CD14-positive monocyte (primary cell): Measurements from ENCODE around the gene CDK1. TPM values are rescaled to one million over a fixed set of nuclear protein-coding genes. Genes with fewer than 3 reads are reported as not detected.

Experiments
- DNase-seq, 3 donors: peaks; one replicate each; pipeline ENCODE4 v3.0.0-alpha.2; 2011 to 2022
- H2AFZ ChIP-seq: 2 replicates; pipeline ENCODE4 v1.6.0; 2012; ENCODE audit warnings: mild to moderate bottlenecking, low read depth, low read length, inconsistent platforms; ENCODE audit not compliant: insufficient read depth, poor library complexity, severe bottlenecking
- H3K27ac ChIP-seq, 2 donors: 1 replicate in 1 of 2; 2 replicates in 1 of 2; pipeline ENCODE4 v1.5.1; 2012 to 2013; ENCODE audit warnings: low read length in 2 of 2, control low read depth in 1 of 2, inconsistent platforms in 1 of 2, low read depth in 1 of 2, mild to moderate bottlenecking in 1 of 2
- H3K27me3 ChIP-seq, 2 donors: one replicate each; pipeline versions ENCODE4 v1.6.0 to v1.6.1; 2011 to 2013; ENCODE audit warnings: low read length in 2 of 2; ENCODE audit not compliant: control insufficient read depth in 2 of 2, insufficient read depth in 2 of 2
- H3K36me3 ChIP-seq, 2 donors: replicated peaks in 1 of 2; 1 replicate in 1 of 2; 2 replicates in 1 of 2; pipeline versions ENCODE4 v1.5.1 to v1.6.1; 2012 to 2013; ENCODE audit warnings: low read length in 2 of 2, control low read depth in 1 of 2, inconsistent platforms in 1 of 2, mild to moderate bottlenecking in 1 of 2; ENCODE audit not compliant: insufficient read depth in 2 of 2, control insufficient read depth in 1 of 2
- H3K4me1 ChIP-seq, 2 donors: 1 replicate in 1 of 2; 2 replicates in 1 of 2; pipeline versions ENCODE4 v1.5.1 to v1.6.1; 2012 to 2013; ENCODE audit warnings: low read length in 2 of 2, control low read depth in 1 of 2, inconsistent platforms in 1 of 2, mild to moderate bottlenecking in 1 of 2, moderate library complexity in 1 of 2; ENCODE audit not compliant: insufficient read depth in 2 of 2, control insufficient read depth in 1 of 2
- H3K4me2 ChIP-seq: replicated peaks from 2 replicates; pipeline ENCODE3; 2012; ENCODE audit warnings: low read length, moderate library complexity, mild to moderate bottlenecking; ENCODE audit not compliant: poor library complexity, severe bottlenecking; ENCODE audit errors: extremely low read depth
- H3K4me3 ChIP-seq, 3 experiments: fragments of 200-600 bp in 1 of 3; sonication (generic) in 1 of 3; replicated peaks in 1 of 3; 1 replicate in 2 of 3; 2 replicates in 1 of 3; pipeline ENCODE4 v1.5.1; 2011 to 2013; ENCODE audit warnings: low read length in 3 of 3, mild to moderate bottlenecking in 3 of 3, control low read depth in 2 of 3, low read depth in 2 of 3, inconsistent platforms in 1 of 3, moderate library complexity in 1 of 3
- H3K79me2 ChIP-seq: 2 replicates; pipeline ENCODE4 v1.6.0; 2012; ENCODE audit warnings: mild to moderate bottlenecking, control low read depth, inconsistent platforms, low read length, moderate library complexity; ENCODE audit not compliant: insufficient read depth
- H3K9ac ChIP-seq: 2 replicates; pipeline ENCODE4 v1.6.0; 2017; ENCODE audit warnings: low read length, mild to moderate bottlenecking; ENCODE audit not compliant: insufficient read depth, poor library complexity, severe bottlenecking
- H3K9me3 ChIP-seq, 2 donors: replicated peaks in 1 of 2; 1 replicate in 1 of 2; 2 replicates in 1 of 2; pipeline versions ENCODE4 v1.5.1 to v1.6.1; 2012 to 2013; ENCODE audit warnings: low read length in 2 of 2, control low read depth in 1 of 2; ENCODE audit not compliant: control insufficient read depth in 1 of 2, insufficient read depth in 1 of 2
- H4K20me1 ChIP-seq: 2 replicates; pipeline ENCODE4 v1.6.0; 2012; ENCODE audit warnings: mild to moderate bottlenecking, low read length, control low read depth, moderate library complexity; ENCODE audit not compliant: insufficient read depth
- H3K27ac Mint-ChIP-seq, 7 donors: one replicate each; pipeline ENCODE4 v1.8.0; 2020; ENCODE audit warnings: mild to moderate bottlenecking in 7 of 7, mixed read lengths in 7 of 7, moderate library complexity in 6 of 7, inconsistent platforms in 2 of 7
- H3K27me3 Mint-ChIP-seq, 3 donors: one replicate each; pipeline ENCODE4 v1.8.0; 2021 to 2022; ENCODE audit warnings: low read depth in 3 of 3, mild to moderate bottlenecking in 3 of 3, mixed read lengths in 3 of 3, moderate library complexity in 3 of 3, inconsistent platforms in 1 of 3
- H3K36me3 Mint-ChIP-seq, 2 donors: one replicate each; pipeline ENCODE4 v1.8.0; 2020; ENCODE audit warnings: mixed read lengths in 2 of 2, inconsistent platforms in 1 of 2, mild to moderate bottlenecking in 1 of 2
- H3K4me1 Mint-ChIP-seq: one replicate; pipeline ENCODE4 v1.8.0; 2020; ENCODE audit warnings: mild to moderate bottlenecking, mixed read lengths
- H3K4me3 Mint-ChIP-seq, 2 donors: one replicate each; pipeline ENCODE4 v1.8.0; 2020; ENCODE audit warnings: mild to moderate bottlenecking in 2 of 2, mixed read lengths in 2 of 2, moderate library complexity in 1 of 2
- H3K9me3 Mint-ChIP-seq, 7 donors: one replicate each; pipeline ENCODE4 v1.8.0; 2020 to 2022; ENCODE audit warnings: mixed read lengths in 7 of 7, mild to moderate bottlenecking in 6 of 7, moderate library complexity in 6 of 7, inconsistent platforms in 2 of 7
- WGBS: methylation state at CpG from one replicate; pipeline ENCODE4 v1.1.5; 2013; ENCODE audit warnings: missing lambda C conversion rate; ENCODE audit not compliant: insufficient coverage; 5-methylcytosine and 5-hydroxymethylcytosine counted together
- intact Hi-C, 2 donors: fragments of 100-400 bp; cut with micrococcal nuclease; formaldehyde crosslinking; loops; one replicate each; pipeline versions ENCODE4 v1.15.0 to v1.15.1; 2023
- polyA plus RNA-seq, 3 donors: library from polyadenylated mRNA; depleted of rRNA in 1 of 3; unstranded in 2 of 3; stranded (reverse) in 1 of 3; fragments of 300-500 nt in 2 of 3; fragments of >200 nt in 1 of 3; fragmentation: Illumina TruSeq in 2 of 3; gene quantifications; 1 replicate in 2 of 3; 2 replicates in 1 of 3; pipeline ENCODE4 v1.2.3, GENCODE V29; 2012 to 2021
- TF ChIP-seq, protein P1 (sequence below): fragments of 200-600 bp; IDR thresholded peaks from one replicate; pipeline ENCODE4 v1.8.0; 2022; ENCODE audit warnings: antibody characterized with exemption, mild to moderate bottlenecking

Gene CDK1
- polyA plus RNA-seq, 3 donors: 0.08 to 0.21 (median 0.09) TPM

DNA sequence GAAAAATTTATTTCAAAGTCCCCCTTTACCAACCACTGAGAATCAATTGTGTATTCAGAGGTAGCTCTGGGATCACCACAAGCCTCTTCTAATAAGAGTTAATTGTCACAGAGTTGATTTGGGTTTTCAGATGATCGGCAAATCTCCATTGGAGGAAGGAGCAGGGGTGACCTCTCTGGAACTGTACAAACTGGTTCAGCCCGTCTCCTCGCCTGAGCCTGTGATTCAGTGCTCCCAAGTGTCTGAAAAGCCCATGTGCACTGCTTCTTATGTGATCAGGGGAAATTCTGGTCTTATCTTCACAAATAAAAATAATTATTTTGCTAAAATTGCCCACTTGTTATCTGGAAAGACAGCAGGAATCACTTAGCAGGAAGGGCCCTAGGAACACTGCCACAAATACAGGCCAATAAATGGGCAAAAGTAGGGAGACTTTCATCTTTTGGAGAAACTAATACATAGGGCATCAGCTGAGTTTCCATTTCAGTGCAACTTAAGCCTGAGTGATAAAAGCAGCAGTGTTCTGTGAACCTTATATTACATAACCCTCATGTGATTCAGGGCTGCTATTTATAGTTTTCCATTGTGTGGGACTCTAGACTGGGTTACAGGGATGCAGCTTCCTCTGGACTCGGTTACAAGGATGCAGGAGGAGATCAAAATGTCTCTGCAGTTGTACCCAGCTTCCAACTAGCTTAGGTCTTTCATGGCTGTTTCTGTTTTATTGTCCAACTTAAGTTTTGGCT lies 32.3 kb downstream of the CDK1 start:
- H3K36me3 ChIP-seq: no peaks in the 10 kb centered on the region
- no peaks in the 10 kb centered on the region for H3K9me3 ChIP-seq
- H3K27ac ChIP-seq: no peak overlapping the region
- no peak overlapping the region for H3K9ac ChIP-seq
- H4K20me1 ChIP-seq: no peaks in the 10 kb centered on the region
- DNase-seq: peak in 1 of 3 donors; percentile 10
- H3K36me3 Mint-ChIP-seq: no peaks in the 10 kb centered on the region
- H3K9me3 Mint-ChIP-seq: no peaks in the 10 kb centered on the region
- H3K4me3 Mint-ChIP-seq: no peak overlapping the region
- no peak overlapping the region for H3K27ac Mint-ChIP-seq
- TF ChIP-seq, protein P1, sequence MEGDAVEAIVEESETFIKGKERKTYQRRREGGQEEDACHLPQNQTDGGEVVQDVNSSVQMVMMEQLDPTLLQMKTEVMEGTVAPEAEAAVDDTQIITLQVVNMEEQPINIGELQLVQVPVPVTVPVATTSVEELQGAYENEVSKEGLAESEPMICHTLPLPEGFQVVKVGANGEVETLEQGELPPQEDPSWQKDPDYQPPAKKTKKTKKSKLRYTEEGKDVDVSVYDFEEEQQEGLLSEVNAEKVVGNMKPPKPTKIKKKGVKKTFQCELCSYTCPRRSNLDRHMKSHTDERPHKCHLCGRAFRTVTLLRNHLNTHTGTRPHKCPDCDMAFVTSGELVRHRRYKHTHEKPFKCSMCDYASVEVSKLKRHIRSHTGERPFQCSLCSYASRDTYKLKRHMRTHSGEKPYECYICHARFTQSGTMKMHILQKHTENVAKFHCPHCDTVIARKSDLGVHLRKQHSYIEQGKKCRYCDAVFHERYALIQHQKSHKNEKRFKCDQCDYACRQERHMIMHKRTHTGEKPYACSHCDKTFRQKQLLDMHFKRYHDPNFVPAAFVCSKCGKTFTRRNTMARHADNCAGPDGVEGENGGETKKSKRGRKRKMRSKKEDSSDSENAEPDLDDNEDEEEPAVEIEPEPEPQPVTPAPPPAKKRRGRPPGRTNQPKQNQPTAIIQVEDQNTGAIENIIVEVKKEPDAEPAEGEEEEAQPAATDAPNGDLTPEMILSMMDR: no peak
- H3K4me2 ChIP-seq: no peak overlapping the region
- peaks cover 30% of the 10 kb centered on the region for H3K4me1 Mint-ChIP-seq
- H3K27me3 ChIP-seq: no peaks in the 10 kb centered on the region
- peak overlapping the region; percentile 3 for H2AFZ ChIP-seq
- H3K79me2 ChIP-seq: no peaks in the 10 kb centered on the region
- peaks cover 22 to 31% of the 10 kb centered on the region in 2 donors for H3K4me1 ChIP-seq
- peaks cover 0 to 4% (median 0%) of the 10 kb centered on the region in 3 donors for H3K27me3 Mint-ChIP-seq
- intact Hi-C loops: loop anchor here in 1 of 2 donors (10.0 kb wide), 1 partner anchor 154 kb away; no protein-coding TSS in a partner anchor
- WGBS: 75% methylated on average over 4 of the region's 4 CpGs
- H3K4me3 ChIP-seq: no peak overlapping the region

DNA sequence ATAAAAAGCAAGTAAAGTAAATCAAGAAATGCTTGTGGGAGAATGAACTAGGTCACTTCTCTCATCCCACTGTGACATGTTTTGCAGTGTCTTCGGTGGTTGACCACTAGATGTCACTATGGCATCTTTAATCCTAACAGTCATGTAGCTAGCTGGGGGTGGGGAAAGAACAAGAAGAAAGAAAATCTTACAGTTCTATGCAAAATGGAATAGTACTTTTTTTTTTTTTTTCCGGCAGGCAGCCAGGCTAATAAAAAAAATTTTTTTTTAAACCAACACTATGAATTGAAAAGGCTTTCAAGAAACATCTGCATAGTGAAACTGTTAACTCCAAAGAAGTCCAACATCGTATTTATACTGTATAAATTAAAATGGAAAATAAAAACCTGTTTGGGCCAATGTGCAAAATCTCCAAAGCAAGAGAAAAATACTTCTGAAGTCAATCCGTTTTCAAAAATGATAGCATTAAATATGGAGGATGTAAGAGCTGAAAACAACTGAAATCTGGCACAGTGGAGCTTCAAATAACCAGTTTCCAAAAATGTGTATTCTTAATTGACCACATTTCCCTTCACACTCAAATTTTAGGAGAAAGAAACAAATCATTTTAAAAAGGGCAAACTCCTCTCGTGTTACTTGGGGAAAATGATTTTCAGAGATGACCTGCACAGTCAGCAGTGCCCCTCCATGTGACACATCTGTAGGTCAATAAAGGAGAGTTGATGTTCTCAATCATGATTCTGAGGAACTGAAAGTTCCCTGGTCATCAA lies 38.5 kb downstream of the CDK1 start:
- H3K27me3 Mint-ChIP-seq: peaks cover 0 to 4% (median 0%) of the 10 kb centered on the region in 3 donors
- no peaks in the 10 kb centered on the region for H3K9me3 ChIP-seq

More for the DNA sequence above, 38.5 kb downstream of the CDK1 start:
- Histone ChIP-seq H3K27ac (no peak overlapping the region), H3K4me2 (peak overlapping the region; percentile 3), H3K4me3 (no peak overlapping the region), H3K9ac (no peak overlapping the region), H3K27me3 (no peaks in the 10 kb centered on the region), H2AFZ (no peak overlapping the region), H3K4me1 (no peaks in the 10 kb centered on the region), H3K36me3 (no peaks in the 10 kb centered on the region), H4K20me1 (no peaks in the 10 kb centered on the region), H3K79me2 (no peaks in the 10 kb centered on the region)
- H3K9me3 Mint-ChIP-seq: no peaks in the 10 kb centered on the region
- peak; percentile 47 to 65 (median 62) for DNase-seq
- H3K4me1 Mint-ChIP-seq: peaks cover 4% of the 10 kb centered on the region
- H3K36me3 Mint-ChIP-seq: no peaks in the 10 kb centered on the region
- H3K27ac Mint-ChIP-seq: no peak overlapping the region
- H3K4me3 Mint-ChIP-seq: no peak overlapping the region
- intact Hi-C loops: loop anchor here (5.0 to 10.0 kb wide), 2 partner anchors 145 to 148 kb away; no protein-coding TSS in a partner anchor
- TF ChIP-seq, protein P1: peak; percentile 84
- no CpG with 5 or more reads among the region's 5 CpGs for WGBS
